T-helper 1 cell (primary cell): ENCODE measurements around the gene NPPC.
"Not testable (repeated sequence)": the region's sequence is repeated elsewhere in the genome, so short reads cannot be mapped to it uniquely, and the experiment has no call there.

Experiments
- DNase-seq, 5 donors: peaks; one replicate each; pipeline ENCODE4 v3.0.0-alpha.2; 2012 to 2020
- total RNA-seq, 4 donors: gene quantifications; one replicate each; lab custom pipeline; 2026; lab: John Stamatoyannopoulos, UW

Gene NPPC, protein sequence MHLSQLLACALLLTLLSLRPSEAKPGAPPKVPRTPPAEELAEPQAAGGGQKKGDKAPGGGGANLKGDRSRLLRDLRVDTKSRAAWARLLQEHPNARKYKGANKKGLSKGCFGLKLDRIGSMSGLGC
- 0 to 0.47 (median 0.15) reads per million in 4 donors for total RNA-seq

DNA sequence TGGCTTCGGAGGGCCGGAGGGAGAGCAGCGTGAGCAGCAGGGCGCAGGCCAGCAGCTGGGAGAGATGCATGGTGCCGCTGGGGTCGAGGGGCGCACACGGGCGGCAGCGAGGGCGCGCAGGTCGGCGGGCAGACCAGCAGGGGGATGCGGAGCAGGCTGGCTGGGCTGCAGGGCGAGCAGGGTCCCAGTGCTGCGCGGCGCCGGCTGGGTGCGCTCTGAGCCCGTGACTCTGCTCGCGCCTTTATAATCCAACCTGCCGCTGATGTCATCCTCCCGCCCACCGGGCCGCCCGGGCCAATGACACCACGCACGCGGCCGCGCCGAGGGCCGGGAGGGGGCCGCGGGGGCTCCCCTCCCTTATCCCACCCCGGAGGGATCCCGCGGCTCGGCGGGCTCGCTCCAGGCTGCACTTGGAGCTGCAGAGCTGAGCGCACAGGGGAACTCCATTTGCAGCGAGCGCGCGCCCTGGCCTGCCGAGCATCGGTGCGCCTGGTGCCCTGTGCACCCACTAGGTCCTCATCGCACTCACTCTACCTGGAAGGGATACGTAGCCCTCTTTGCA, at the start of gene NPPC:
Gene NPPC (minus strand): TSS at position 217 of the 562 bp plus-strand sequence. CDS start 147 bp downstream, at position 70.
- DNase-seq, result peak in 1 of 5 donors; percentile 44

DNA sequence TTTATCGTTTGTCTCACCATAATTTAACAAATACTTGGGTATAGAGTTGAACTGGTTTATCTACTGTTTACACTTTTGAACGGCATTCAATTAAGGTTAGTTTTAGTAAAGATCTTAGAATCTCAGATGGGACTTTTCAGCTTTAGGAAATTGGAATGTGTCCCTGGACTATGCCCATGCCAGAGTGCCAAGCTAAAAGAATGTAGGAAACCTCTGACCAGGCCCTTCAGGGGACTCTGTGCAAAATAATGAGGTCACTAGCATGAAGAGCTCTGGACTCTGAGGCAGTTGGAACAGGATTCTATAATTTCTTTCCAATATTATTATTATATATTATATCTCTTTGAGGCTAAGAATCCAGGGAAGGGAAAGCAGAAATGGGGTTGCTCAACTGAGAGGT, 48.8 kb upstream of the NPPC start:
- DNase-seq, result no peak

DNA sequence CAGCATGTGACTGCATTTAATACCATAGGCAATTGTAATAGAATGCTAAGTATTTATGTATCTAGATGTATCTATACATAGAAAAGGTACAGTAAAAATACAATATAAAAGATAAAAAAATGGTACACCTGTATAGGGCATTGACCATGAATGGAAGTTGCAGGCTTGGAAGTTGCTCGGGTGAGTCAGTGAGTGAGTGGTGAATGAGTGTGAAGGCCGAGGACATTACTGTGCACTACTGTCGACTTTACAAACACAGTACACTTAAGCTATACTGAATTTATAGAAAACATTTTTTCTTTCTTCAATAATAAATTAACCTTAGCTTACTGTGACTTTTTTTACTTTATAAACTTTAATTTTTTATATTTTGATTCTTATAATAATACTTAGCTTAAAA, 44.3 kb upstream of the NPPC start:
- no peak for DNase-seq

DNA sequence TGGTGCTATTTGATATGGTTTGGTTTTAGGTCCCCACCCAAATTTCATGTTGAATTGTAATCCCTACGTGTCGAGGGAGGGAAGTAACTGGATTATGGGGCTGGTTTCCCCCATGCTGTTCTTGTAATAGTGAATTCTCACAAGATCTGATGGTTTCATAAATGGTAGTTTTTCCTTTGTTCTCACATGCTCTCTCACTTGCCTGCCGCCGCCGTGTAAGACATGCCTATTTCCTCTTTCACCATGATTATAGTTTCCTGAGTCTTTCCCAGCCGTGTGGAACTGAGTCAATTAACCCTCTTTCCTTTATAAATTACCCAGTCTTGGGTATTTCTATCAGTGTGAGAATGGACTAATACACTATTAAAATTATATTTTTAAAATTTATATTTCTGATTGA, 42.6 kb upstream of the NPPC start:
- no peak for DNase-seq

DNA sequence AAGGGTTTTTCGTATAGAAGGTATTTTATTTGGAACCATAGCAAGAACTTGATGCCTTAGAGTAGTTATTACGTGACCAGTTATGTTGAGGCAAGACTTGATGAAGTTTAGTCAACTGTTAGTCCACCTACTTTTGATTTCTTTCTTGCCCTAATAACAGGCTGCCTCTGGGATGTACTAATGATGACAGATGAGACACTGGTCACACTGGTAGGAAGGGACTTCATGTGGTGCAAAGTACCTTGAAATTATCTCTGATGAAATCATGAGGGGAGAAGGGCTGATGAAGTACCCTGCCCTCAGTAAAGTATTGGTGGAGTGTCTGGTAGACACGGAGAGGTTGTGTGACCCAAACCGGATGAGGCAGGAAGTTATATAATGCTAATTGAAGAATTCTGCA, 40.7 kb upstream of the NPPC start:
- DNase-seq, result no peak

DNA sequence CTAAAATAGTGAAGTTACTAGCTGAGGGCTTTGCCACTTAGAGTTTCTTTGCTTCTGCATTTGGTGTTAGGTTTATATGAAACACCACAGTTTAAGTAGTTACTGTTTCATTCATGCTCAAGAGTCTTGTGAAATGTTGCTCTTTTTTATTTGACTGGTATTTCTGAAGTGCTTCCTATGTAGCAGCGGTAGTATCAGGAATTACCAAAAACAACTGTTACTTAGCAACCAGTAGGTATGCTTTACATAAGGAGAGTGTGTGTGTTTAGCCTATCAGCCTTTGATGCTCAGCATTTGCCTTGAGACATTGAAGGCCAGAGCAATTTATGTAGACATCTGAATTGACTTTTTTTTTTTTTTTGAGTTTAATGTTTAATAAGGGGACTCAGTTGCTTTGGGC, 38.9 kb upstream of the NPPC start:
- no peak for DNase-seq

DNA sequence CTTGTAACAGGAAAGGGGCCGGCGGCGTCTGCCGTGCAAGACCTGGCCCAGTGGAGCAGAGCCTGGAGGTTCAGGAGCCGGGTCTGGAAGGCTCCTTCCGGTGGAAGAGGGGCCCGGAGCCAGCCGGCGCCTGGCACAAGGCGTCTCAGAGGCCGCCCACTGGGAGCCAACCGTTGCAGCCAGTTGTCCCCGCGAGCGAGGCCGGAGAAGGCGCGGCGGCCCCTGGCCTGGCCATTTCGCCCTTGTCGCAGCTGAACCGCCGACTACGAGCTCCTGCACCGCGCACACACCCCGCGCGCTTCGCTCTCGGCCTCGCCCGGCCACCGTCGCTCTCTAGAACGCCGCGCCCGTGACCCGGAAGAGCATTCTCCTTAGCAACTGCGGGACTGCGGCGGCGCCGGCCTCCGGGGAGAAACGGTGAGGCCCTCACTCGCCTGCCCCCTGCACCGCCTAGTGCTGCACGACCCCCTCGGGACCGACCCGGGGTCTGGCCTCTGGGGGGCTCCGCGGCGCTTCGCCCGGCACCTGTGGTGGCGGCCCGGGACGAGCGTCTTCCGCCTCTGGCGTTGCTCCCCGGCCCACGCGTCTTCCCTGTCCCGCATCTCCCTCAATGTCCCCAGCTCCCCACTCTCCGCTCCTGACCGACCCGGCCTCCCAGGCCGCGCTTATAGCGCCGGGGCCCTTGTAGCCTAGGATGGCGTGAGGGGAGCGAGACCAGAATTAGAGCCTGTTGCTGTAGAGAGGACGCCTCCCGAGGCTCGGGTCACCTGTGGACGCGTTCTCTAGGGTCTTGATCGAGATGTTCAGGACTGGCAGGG, 35.4 kb upstream of the NPPC start, which contains the start of gene DIS3L2:
Gene DIS3L2 (plus strand): TSS at position 365 of the 818 bp plus-strand sequence. CDS start 53,215 bp downstream, outside the sequence.
- peak; percentile 54 to 84 (median 67) for DNase-seq

DNA sequence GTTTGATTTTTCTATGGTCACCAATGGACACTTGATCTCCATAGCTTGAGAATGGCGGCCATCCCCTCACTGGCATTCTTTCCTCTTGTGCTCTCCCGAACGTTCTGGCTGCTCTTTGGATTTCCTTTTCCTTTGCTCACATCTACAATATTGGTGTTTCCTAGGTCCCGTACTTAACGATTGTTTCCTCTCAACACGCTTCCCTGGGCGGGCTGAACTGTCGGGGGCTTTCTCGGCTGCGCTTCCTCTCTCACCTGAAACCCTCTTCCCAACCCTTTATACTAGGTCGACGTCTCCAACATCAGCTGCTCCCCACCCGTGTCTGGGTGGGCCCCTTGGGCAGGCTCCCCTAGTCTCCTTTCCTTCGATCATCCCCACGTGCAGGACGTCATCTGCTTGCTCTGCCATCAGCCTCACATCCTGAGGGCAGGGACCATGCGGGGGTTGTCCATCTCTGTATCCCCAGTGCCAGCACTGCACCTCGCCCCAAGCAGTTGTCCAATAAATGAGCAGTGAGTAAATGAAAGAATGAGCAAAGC, 34.7 kb upstream of the NPPC start:
- no peak for DNase-seq

DNA sequence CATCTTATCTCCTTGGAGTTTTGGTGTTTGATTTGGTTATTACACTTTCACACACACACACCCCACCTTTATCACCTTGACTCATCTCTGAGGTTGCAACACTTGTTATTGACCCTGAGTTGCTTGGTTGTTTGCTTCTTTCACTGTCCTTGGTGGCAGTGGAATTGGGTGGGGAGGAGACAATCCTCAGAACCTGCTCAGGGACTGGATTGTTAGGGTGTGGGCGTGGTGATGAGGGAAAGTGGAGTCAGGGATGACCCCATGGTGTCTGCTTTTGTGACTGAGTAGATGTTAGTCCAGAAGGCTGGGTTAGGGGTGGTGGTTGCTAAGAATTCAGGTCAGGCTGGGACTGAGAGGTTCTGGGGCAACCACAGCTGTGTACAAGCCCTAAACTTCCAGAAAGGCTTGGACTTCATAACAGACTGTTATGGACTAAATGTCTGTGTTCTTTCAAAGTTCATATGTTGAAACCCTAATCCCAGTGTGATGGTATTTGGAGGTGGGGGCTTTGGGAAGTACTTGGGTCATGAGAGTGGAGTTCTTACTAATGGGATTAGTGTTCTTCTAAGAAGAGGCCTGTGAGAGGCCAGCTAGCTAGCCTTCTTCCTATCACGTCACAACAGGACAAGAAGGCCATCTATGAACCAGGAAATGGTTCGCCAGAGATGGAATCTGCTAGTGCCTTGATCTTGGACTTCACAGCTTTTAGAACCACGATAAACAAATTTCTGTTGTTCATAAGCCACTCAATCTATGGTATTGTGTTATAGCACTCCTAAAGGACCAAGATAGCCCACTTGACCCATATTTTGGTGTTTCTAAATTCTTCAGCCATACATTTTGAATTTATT, 31.9 kb upstream of the NPPC start:
- DNase-seq, result no peak

DNA sequence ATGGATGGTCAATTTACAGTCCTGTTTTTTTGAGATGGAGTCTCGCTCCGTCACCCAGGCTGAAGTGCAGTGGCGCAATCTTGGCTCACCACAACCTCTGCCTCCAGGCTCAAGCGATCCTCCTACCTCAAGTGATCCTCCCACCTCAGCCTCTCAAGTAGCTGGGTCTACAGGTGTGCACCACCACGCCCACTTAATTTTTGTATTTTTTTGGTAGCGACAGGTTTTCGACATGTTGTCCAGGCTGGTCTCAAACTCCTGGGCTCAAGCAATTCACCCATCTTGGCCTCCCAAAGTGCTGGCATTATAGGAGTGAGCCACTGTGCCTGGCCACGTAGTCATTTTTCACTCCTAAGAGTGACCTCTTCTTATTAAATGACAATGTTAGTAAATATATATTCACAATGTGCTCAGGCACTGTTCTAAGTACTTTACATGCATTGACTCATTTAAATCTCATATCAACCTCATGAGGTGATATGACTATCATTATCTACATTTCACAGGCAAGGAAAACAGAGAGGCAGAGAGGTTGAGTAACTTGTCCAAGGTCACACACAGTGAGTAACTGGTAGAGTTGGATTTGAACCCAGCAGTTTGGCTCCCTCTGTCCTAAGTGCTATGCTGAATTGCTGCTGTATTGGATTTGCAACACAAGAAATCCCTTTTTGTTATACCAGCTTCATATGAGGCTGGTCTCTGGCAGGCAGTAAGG, 29.7 kb upstream of the NPPC start:
- no peak for DNase-seq

DNA sequence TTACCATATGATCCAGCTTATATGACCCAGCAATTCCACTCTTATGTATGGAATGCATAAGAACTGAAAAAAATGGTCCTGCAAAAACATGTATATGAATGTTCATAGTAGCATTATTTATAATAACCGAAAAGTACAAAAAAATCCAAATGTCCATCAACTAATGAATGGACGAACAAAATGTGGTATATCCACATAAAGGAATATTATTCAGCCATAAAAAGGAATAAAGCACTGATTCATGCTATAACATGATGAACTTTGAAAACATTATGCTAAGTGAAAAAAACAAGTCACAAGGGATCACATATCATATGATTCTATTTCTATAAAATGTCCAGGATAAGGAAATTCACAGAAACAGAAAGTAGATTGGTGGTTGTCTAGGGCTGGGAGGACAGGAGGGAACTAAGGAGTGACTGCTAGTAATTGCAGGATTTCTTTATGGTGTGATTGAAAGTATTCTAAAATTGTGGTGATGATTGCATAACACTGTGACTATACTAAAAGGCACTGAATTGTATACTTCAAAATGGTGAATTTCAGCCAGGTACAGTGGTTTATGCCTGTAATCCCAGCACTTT, 25.3 kb upstream of the NPPC start:
- no peak for DNase-seq

DNA sequence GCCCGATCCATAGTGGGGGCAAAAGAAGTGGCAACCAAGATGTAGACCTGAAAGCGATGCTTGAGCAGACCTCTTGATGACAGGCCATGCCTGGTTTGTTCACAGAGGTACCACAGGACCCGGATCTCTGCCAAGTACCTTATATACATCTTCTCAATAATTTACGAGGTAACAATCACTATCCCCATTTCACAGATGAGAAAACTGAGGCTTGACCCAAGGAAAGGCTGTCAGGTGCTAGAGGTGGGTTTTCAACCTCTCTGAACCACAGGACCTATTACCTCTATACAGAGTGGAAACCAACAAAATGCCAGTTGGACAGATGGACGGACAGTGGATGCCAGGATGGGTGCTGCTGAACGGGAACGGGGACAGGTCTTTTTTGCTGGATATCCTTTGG, 21.5 kb upstream of the NPPC start:
- no peak for DNase-seq

DNA sequence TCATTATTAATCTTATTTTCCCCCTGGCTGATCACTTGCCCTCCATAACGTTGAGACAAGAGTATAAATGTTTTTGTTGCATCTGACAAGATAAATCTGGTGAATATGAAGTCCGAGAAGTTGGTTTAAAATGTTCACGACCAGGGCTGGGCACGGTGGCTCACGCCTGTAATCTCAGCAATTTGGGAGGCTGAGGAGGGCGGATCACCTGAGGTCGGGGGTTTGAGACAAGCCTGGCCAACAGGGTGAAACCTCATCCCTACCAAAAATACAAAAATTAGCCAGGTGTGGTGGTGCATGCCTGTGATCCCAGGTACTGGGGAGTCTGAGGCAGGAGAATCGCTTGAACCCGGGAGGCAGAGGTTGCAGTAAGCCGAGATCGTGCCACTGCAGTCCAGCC, 20.9 kb upstream of the NPPC start:
- not testable (repeated sequence) for DNase-seq

DNA sequence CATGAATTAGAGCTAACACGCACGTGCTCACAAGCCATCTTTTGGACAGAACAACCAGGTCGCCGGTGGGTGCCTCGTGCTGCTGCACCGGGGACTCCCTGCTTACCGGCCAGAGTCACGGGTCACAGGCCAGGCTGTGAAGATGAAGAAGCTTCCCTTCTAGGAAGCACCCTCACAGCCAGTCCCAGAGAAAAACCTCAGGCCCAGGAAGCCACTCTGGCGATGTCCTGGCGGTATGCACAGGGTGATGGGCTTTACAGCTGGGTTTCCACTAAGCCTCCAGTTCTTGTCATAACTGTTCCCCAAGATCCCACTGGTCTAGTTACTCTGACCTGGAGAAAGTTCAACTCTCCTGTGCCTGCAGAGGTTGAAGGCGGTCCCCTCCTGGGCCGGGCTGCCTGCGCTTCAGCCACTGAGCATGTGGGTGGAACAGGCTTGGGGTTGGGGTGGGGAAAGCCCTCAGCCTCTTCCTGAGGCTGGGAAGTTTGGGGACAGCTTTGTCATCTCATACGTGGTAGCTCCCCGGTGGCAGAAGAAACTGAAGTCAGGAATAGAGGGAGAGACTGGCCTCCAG, 20.1 kb upstream of the NPPC start:
- DNase-seq, result no peak

DNA sequence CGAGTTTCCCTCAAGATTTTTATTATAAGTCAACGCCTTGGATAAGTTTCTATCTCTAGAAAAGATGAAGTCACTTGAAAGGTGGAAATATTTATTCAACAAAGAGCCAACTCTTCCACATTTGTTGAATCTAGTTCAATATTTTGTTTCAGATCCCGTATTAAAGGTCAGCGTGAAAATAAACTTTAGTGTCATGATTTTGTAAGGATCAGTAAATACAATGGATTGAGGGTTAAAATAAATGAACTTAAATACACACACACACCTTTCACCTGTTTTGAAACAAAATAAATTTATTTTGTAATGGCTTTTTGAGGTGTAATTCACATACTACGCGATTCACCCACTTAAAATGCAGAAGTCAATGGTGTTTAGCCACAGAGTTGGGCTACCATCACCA, 16.0 kb upstream of the NPPC start:
- no peak for DNase-seq

DNA sequence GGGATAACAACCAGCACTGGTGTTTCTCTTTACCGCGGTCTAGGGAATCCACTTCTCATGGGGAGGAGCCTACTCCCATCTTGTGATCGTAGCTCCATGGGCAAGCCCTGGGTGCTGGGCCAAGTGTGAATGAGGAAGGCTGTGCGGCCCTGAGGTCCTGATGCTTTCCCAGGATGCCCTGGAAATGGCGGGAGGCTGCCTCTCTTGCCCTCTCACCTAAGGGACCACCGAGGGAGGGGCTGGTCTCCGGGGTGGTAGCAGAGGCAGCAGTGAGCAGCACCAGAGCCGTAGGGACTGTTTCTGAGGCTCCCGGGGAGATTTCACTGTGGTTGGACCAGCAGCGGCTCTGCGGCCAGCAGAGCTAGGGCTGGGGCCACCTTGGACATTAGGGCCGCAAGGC, 15.5 kb upstream of the NPPC start:
- DNase-seq, result no peak

DNA sequence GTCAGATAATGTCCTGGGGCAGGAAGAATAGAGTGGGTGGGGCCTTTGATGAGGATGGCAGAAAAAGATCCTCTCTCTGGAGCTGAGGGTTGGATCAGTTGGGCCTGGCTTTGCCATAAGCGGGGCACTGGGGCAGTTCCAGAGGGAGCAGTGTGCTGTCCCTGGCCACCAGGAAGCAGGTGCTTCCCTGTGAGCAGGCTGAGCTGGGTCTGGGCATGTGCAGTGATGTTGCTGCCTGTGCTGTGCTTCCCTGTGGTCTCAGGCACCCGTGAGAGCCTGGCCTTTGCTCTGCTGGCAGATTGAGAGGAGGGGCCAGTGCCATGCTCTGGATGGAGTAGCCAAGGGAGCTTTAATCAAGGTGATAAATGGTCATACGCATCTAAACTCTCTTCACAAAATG, 14.6 kb upstream of the NPPC start:
- no peak for DNase-seq

DNA sequence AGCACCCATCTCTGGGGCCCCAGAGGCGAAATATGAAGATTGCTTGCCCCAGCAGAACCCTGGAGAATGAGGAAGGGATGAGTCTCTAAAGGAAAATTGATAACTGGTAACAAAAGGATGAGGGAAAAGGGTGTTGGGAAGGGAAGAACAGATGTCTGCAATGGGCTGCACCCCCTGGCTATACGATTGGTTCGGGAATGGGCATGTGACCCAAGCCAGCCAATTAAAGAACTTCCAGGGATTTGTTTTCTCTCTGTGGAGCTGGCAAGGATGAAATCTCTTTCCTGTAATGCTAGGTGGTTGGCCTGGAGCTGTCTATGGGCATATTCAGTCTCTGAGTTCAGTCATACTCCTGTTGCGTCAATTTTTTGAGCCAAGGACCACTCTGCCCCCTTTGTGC, 12.8 kb upstream of the NPPC start:
- no peak for DNase-seq

DNA sequence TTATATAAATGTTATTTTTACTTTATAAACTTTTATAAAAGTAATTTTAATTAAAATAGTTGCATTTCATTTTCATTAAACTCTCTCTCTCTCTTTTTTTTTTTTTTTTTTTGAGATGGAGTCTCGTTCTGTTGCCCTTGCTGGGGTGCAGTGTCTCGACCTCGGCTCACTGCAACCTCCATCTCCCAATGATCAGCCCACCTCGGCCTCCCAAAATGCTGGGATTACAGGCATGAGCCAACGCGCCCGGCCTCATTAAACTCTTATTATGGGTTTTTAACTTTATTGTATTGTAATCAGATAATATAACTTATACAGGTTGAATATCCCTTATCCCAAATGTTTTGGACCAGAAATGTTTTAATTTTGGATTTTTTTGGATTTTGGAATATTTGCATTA, 10.9 kb upstream of the NPPC start:
- no peak for DNase-seq

DNA sequence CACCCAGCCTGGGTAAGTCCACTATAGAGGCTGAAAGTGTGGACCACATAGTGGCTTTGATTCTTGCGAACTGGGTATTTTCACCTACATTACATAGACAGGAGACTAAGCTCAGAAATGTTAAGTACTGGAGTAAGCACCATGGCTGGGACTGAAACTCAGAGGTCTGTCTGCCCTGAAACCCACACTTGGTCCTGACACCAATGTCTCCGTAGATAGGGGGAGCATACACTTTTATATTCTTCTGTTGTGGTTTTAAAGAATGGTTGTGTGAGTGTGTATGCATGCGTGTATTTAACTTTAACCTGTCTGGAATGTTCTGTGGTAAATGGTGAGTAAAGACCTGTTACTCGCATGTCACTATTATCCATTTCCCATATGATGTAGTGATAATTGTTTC, 10.3 kb upstream of the NPPC start:
- DNase-seq, result no peak

DNA sequence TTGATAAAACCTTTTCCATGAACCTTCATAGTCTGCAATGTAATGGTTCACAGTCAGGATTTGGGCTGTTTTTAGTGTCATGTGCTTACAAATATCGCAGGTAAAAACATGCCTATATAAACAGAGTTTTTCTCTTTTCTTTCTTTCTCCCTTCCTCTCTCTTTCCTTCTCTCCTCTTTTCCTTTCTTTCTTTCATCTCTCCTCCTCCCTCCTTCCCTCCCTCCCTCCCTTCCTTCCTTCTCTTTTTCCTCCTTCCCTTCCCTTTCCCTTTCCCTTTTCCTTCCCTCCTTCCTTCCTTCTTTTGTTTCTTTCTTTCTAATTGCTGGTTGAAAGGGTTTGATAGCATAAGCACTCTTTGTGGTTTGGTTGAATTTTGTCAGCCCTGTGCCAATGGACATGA, 9.6 kb upstream of the NPPC start:
- DNase-seq, result no peak

DNA sequence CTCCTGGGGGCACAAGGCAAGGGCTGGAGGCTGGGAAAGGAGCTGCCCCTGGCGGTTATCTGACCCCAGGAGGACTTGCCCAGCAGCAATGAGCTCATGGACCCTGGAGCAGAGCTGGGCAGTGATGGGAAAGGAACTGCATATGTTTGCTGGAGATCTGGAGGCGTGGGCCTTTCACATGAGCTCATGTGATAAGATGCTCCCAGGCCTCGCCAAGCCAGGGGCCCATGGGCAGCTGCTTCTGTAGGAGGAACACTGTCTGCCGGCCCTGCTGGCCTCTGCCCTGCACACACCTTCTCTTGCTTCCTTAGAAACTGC, 9.0 kb upstream of the NPPC start:
- no peak for DNase-seq
